HL-60 (cell line): ENCODE results near the gene MACROD2.

Experiments
- GABPA ChIP-seq: IDR thresholded peaks from 2 replicates; pipeline ENCODE4 v1.6.1; 2012; ENCODE audit warnings: low read depth
- POLR2AphosphoS5 ChIP-seq: IDR thresholded peaks from 2 replicates; pipeline ENCODE4 v1.6.1; 2012; ENCODE audit warnings: low read depth
- REST ChIP-seq: IDR thresholded peaks from 2 replicates; pipeline ENCODE4 v1.6.1; 2012; ENCODE audit warnings: low read depth; ENCODE audit not compliant: insufficient replicate concordance
- SPI1 ChIP-seq: IDR thresholded peaks from 2 replicates; pipeline ENCODE4 v1.6.1; 2012; ENCODE audit warnings: low read depth, mild to moderate bottlenecking, borderline replicate concordance
- TF ChIP-seq, protein P1 (sequence below): IDR thresholded peaks from one replicate; pipeline ENCODE4 v1.5.1; 2011; ENCODE audit warnings: low read length, control low read depth, inconsistent platforms; ENCODE audit not compliant: insufficient read depth

- TF ChIP-seq, protein P1, sequence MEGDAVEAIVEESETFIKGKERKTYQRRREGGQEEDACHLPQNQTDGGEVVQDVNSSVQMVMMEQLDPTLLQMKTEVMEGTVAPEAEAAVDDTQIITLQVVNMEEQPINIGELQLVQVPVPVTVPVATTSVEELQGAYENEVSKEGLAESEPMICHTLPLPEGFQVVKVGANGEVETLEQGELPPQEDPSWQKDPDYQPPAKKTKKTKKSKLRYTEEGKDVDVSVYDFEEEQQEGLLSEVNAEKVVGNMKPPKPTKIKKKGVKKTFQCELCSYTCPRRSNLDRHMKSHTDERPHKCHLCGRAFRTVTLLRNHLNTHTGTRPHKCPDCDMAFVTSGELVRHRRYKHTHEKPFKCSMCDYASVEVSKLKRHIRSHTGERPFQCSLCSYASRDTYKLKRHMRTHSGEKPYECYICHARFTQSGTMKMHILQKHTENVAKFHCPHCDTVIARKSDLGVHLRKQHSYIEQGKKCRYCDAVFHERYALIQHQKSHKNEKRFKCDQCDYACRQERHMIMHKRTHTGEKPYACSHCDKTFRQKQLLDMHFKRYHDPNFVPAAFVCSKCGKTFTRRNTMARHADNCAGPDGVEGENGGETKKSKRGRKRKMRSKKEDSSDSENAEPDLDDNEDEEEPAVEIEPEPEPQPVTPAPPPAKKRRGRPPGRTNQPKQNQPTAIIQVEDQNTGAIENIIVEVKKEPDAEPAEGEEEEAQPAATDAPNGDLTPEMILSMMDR = no peak
- no peak for TF ChIP-seq POLR2AphosphoS5
- no peak for TF ChIP-seq REST
- no peak for TF ChIP-seq GABPA
- TF ChIP-seq SPI1 = no peak
Measured at GRCh38 chr20:14828459-14828858, 833.1 kb downstream of the MACROD2 start.
